ENCODE data around the gene CPED1. TPM values are rescaled to one million over a fixed set of nuclear protein-coding genes. Genes with fewer than 3 reads are reported as not detected.

Gene CPED1
- total and polyA plus RNA-seq, 10 of the 15 experiments (the other 5 are each of a cell fraction or from before 2014, with no cell fraction given) = 0.01 to 0.77 (median 0.10) TPM; not detected in 1

- WGBS (ENCODE audit: insufficient coverage, insufficient replicate concordance, low lambda C conversion rate, missing lambda C conversion rate) = 29% methylated on average over 1 of the region's 1 CpG
- DNase-seq (ENCODE audit: low read depth, low spot score) (no peak), FAIRE-seq (no peak), ATAC-seq (no peak)
- Histone ChIP-seq H2AFZ (ENCODE audit: control insufficient read depth, low read depth, low read length) (no peak overlapping the region), H3K9me3 (replicated peaks; ENCODE audit: control insufficient read depth, insufficient read depth, low read length) (no peaks in the 10 kb centered on the region), H3K4me1 (ENCODE audit: control insufficient read depth, insufficient read depth, low read length) (no peaks in the 10 kb centered on the region), H3K9ac (ENCODE audit: control insufficient read depth, insufficient read depth, low read length) (no peak overlapping the region), H3K27ac (ENCODE audit: control insufficient read depth, insufficient read depth) (no peak overlapping the region), H4K20me1 (ENCODE audit: control insufficient read depth, insufficient read depth) (no peaks in the 10 kb centered on the region), H3K27me3 (replicated peaks in 1 of 2; ENCODE audit: control insufficient read depth in 2 of 2, insufficient read depth in 2 of 2, low read length in 1 of 2) (no peaks in the 10 kb centered on the region; a peak in 1 of 4 replicates), H3K36me3 (ENCODE audit: control insufficient read depth in 2 of 2, insufficient read depth in 2 of 2, low read length in 1 of 2) (no peaks in the 10 kb centered on the region), H3K4me3 (no peak overlapping the region), H3K4me2 (ENCODE audit: control insufficient read depth, insufficient read depth) (no peak overlapping the region), H3K79me2 (ENCODE audit: control insufficient read depth, insufficient read depth, low read length) (no peaks in the 10 kb centered on the region)
- CTCF ChIA-PET = interaction anchor here (1.4 to 2.6 kb wide), 2 partner anchors 9 to 878 kb away, joined by 3 to 9 read pairs; no protein-coding TSS in a partner anchor
- intact Hi-C loops (cut with micrococcal nuclease; ENCODE audit: unreplicated experiment) (loop anchor here (10.0 kb wide), 1 partner anchor 618 kb away; no protein-coding TSS in a partner anchor), in situ Hi-C loops (cut with MboI) (no loop called here)
- BruUV-seq (replicated peaks) = no TSS peak
- SMC1A ChIA-PET (ENCODE audit: uncharacterized antibody, unreplicated experiment) = interaction anchor here (1.3 kb wide), 1 partner anchor 12 kb away, joined by 4 read pairs; no protein-coding TSS in a partner anchor
- no peak for TF ChIP-seq SUPT20H (IDR thresholded peaks at IDR 0.05; ENCODE audit: borderline replicate concordance, control insufficient read depth, low read depth, low read length)
- TF ChIP-seq, protein P1, sequence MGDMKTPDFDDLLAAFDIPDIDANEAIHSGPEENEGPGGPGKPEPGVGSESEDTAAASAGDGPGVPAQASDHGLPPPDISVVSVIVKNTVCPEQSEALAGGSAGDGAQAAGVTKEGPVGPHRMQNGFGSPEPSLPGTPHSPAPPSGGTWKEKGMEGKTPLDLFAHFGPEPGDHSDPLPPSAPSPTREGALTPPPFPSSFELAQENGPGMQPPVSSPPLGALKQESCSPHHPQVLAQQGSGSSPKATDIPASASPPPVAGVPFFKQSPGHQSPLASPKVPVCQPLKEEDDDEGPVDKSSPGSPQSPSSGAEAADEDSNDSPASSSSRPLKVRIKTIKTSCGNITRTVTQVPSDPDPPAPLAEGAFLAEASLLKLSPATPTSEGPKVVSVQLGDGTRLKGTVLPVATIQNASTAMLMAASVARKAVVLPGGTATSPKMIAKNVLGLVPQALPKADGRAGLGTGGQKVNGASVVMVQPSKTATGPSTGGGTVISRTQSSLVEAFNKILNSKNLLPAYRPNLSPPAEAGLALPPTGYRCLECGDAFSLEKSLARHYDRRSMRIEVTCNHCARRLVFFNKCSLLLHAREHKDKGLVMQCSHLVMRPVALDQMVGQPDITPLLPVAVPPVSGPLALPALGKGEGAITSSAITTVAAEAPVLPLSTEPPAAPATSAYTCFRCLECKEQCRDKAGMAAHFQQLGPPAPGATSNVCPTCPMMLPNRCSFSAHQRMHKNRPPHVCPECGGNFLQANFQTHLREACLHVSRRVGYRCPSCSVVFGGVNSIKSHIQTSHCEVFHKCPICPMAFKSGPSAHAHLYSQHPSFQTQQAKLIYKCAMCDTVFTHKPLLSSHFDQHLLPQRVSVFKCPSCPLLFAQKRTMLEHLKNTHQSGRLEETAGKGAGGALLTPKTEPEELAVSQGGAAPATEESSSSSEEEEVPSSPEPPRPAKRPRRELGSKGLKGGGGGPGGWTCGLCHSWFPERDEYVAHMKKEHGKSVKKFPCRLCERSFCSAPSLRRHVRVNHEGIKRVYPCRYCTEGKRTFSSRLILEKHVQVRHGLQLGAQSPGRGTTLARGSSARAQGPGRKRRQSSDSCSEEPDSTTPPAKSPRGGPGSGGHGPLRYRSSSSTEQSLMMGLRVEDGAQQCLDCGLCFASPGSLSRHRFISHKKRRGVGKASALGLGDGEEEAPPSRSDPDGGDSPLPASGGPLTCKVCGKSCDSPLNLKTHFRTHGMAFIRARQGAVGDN (IDR thresholded peaks at IDR 0.05) = no peak
- TF ChIP-seq TCF12 (IDR thresholded peaks at IDR 0.05; ENCODE audit: low read depth, low read length) = no peak
- TF ChIP-seq YBX1 (IDR thresholded peaks at IDR 0.05) = no peak
- TF ChIP-seq, protein P2, sequence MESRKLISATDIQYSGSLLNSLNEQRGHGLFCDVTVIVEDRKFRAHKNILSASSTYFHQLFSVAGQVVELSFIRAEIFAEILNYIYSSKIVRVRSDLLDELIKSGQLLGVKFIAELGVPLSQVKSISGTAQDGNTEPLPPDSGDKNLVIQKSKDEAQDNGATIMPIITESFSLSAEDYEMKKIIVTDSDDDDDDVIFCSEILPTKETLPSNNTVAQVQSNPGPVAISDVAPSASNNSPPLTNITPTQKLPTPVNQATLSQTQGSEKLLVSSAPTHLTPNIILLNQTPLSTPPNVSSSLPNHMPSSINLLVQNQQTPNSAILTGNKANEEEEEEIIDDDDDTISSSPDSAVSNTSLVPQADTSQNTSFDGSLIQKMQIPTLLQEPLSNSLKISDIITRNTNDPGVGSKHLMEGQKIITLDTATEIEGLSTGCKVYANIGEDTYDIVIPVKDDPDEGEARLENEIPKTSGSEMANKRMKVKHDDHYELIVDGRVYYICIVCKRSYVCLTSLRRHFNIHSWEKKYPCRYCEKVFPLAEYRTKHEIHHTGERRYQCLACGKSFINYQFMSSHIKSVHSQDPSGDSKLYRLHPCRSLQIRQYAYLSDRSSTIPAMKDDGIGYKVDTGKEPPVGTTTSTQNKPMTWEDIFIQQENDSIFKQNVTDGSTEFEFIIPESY (IDR thresholded peaks at IDR 0.05) = no peak
- no peak for TF ChIP-seq RAD21 (IDR thresholded peaks at IDR 0.05; ENCODE audit: insufficient read depth, low read depth, low read length)
- TF ChIP-seq DPF2 (IDR thresholded peaks at IDR 0.05) = no peak
- TF ChIP-seq ZBTB11 (CRISPR knock-in tag; IDR thresholded peaks at IDR 0.05) = no peak
- no peak for TF ChIP-seq FOS (IDR thresholded peaks at IDR 0.05; ENCODE audit: borderline replicate concordance, extremely low read depth, insufficient read length)
- no peak for TF ChIP-seq GATAD2B (conservative IDR thresholded peaks at IDR 0.05; ENCODE audit: low read depth)
- no peak for TF ChIP-seq BHLHE40 (IDR thresholded peaks at IDR 0.05; ENCODE audit: borderline replicate concordance in 1 of 2, low read depth in 2 of 2, low read length in 1 of 2)
- TF ChIP-seq, protein P3, sequence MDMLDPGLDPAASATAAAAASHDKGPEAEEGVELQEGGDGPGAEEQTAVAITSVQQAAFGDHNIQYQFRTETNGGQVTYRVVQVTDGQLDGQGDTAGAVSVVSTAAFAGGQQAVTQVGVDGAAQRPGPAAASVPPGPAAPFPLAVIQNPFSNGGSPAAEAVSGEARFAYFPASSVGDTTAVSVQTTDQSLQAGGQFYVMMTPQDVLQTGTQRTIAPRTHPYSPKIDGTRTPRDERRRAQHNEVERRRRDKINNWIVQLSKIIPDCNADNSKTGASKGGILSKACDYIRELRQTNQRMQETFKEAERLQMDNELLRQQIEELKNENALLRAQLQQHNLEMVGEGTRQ (IDR thresholded peaks at IDR 0.05; ENCODE audit: borderline replicate concordance, low read depth, low read length) = no peak
- TF ChIP-seq HDAC2 (IDR thresholded peaks at IDR 0.05) = no peak
- no peak for TF ChIP-seq BRCA1 (IDR thresholded peaks at IDR 0.05; ENCODE audit: low read depth, low read length)
- RAD21 ChIA-PET (ENCODE audit: unreplicated experiment) = no interaction called here
- POLR2A ChIA-PET = no interaction called here
Measured at GRCh38 chr7:121116396-121116795, 127.9 kb downstream of the CPED1 start.
